Spleen (tissue), 7 donors: ENCODE results near the gene GRB10.

Source experiments
- POLR2AphosphoS5 ChIP-seq, 3 donors: sonication (generic); formaldehyde crosslinking; IDR thresholded peaks; one replicate each; pipeline ENCODE4 v1.5.1; 2017; ENCODE audit warnings: antibody characterized with exemption in 3 of 3
- TF ChIP-seq, protein P1 (sequence below), 11 experiments: fragments of 200-600 bp in 7 of 11; fragments of 450-650 bp in 4 of 11; sonication (generic) in 4 of 11; IDR thresholded peaks in 8 of 11; conservative IDR thresholded peaks in 3 of 11; 1 replicate in 7 of 11; 2 replicates in 4 of 11; pipeline versions ENCODE4 v1.4.0 to v1.8.0; 2016 to 2021; ENCODE audit warnings: antibody characterized with exemption in 11 of 11, inconsistent platforms in 4 of 11, mild to moderate bottlenecking in 1 of 11
- donor health status: DM: no; HTN: no; CAD: no; lungs with moderate emphysema.
- donor health status: DM: no; HTN: no; CAD: no.
- donor health status: DM: no; HTN: no; CAD: no.

DNA sequence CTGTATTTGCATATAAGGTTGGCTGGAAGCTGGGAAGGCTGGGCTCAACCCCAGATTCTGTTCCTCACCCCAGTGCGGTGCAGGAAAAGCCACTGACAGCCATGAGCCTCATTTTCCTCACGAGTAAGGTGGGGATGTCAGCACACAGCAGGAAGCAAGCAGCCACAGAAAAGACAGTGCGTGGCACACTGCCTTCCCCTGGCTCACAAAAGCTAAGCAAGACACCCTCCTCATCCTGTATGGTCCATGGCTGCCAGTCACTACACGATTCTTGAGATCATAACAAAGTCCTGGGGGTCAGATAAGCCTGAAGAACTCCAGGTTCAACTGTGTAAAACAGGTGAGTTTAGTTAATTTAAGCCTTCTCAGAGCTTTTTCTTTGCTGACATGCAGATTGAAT lies 188.6 kb downstream of the GRB10 start:
- TF ChIP-seq, protein P1, sequence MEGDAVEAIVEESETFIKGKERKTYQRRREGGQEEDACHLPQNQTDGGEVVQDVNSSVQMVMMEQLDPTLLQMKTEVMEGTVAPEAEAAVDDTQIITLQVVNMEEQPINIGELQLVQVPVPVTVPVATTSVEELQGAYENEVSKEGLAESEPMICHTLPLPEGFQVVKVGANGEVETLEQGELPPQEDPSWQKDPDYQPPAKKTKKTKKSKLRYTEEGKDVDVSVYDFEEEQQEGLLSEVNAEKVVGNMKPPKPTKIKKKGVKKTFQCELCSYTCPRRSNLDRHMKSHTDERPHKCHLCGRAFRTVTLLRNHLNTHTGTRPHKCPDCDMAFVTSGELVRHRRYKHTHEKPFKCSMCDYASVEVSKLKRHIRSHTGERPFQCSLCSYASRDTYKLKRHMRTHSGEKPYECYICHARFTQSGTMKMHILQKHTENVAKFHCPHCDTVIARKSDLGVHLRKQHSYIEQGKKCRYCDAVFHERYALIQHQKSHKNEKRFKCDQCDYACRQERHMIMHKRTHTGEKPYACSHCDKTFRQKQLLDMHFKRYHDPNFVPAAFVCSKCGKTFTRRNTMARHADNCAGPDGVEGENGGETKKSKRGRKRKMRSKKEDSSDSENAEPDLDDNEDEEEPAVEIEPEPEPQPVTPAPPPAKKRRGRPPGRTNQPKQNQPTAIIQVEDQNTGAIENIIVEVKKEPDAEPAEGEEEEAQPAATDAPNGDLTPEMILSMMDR (IDR thresholded peaks at IDR 0.05 in 8 of 11, conservative IDR thresholded peaks at IDR 0.05 in 3 of 11) = no peak
- TF ChIP-seq POLR2AphosphoS5 (IDR thresholded peaks at IDR 0.05) = no peak
